Hepatocyte (in vitro differentiated cells): ENCODE measurements around the gene CAVIN1.

Experiments used
- CTCF ChIP-seq: fragments of 200-600 bp; sonication (generic); IDR thresholded peaks from 2 replicates; pipeline ENCODE4 v1.5.1; 2016; ENCODE audit warnings: antibody characterized with exemption, mild to moderate bottlenecking; ENCODE audit not compliant: poor library complexity
- EZH2 ChIP-seq: fragments of 200-600 bp; sonication (generic); IDR thresholded peaks from 2 replicates; pipeline ENCODE4 v1.6.1; 2016; ENCODE audit warnings: antibody characterized with exemption, mild to moderate bottlenecking, borderline replicate concordance

GRCh38 chr17:42463976-42464400 lies 40.9 kb upstream of the CAVIN1 start:
- no peak for TF ChIP-seq EZH2
- no peak for TF ChIP-seq CTCF
